H9 (cell line): ENCODE data around the gene PDE8A. TPM values are rescaled to one million over a fixed set of nuclear protein-coding genes. Genes with fewer than 3 reads are reported as not detected.

Source experiments
- DNase-seq: peaks from one replicate; pipeline ENCODE4 v3.0.0-alpha.2; 2017
- H2AFZ ChIP-seq: one replicate; pipeline ENCODE4 v1.6.1; 2013; ENCODE audit warnings: mild to moderate bottlenecking, low read length, control low read depth, moderate library complexity
- H2AK5ac ChIP-seq: 2 replicates; pipeline ENCODE4 v1.6.1; 2013; ENCODE audit warnings: low read length, control low read depth, mixed read lengths; ENCODE audit not compliant: insufficient read length
- H2BK120ac ChIP-seq: one replicate; pipeline ENCODE4 v1.6.1; 2013; ENCODE audit warnings: low read depth, mild to moderate bottlenecking, low read length, control low read depth, inconsistent platforms; ENCODE audit not compliant: poor library complexity, severe bottlenecking
- H2BK12ac ChIP-seq: 2 replicates; pipeline ENCODE4 v1.6.1; 2013; ENCODE audit warnings: low read length, control low read depth, mixed read lengths, low read depth; ENCODE audit not compliant: insufficient read length
- H2BK15ac ChIP-seq: 2 replicates; pipeline ENCODE4 v1.6.1; 2013; ENCODE audit warnings: low read depth, low read length, control low read depth
- H2BK20ac ChIP-seq: one replicate; pipeline ENCODE4 v1.6.1; 2013; ENCODE audit warnings: low read depth, mild to moderate bottlenecking, low read length, control low read depth, inconsistent platforms; ENCODE audit not compliant: poor library complexity, severe bottlenecking
- H2BK5ac ChIP-seq: 2 replicates; pipeline ENCODE4 v1.6.1; 2013; ENCODE audit warnings: low read length, control low read depth, mixed read lengths; ENCODE audit not compliant: insufficient read length
- H3K14ac ChIP-seq: 2 replicates; pipeline ENCODE4 v1.6.1; 2013; ENCODE audit warnings: low read length, control low read depth; ENCODE audit not compliant: insufficient read depth
- H3K18ac ChIP-seq: 2 replicates; pipeline ENCODE4 v1.6.1; 2013; ENCODE audit warnings: low read depth, mild to moderate bottlenecking, mixed read lengths, low read length, control low read depth; ENCODE audit not compliant: insufficient read length
- H3K23ac ChIP-seq: 2 replicates; pipeline ENCODE4 v1.6.1; 2013; ENCODE audit warnings: low read length, control low read depth, mixed read lengths, low read depth; ENCODE audit not compliant: insufficient read length
- H3K23me2 ChIP-seq: 2 replicates; pipeline ENCODE4 v1.6.1; 2013; ENCODE audit warnings: low read depth, mild to moderate bottlenecking, mixed read lengths, low read length, control low read depth; ENCODE audit not compliant: insufficient read length, poor library complexity, severe bottlenecking
- H3K27ac ChIP-seq: 2 replicates; pipeline ENCODE4 v1.5.1; 2013; ENCODE audit warnings: low read length, control low read depth, mixed read lengths, low read depth; ENCODE audit not compliant: insufficient read length
- H3K27me3 ChIP-seq: 2 replicates; pipeline ENCODE4 v1.6.1; 2013; ENCODE audit warnings: low read length, control low read depth, inconsistent platforms; ENCODE audit not compliant: insufficient read depth
- H3K4ac ChIP-seq: 2 replicates; pipeline ENCODE4 v1.6.1; 2013; ENCODE audit warnings: low read depth, mild to moderate bottlenecking, control low read depth, inconsistent platforms, low read length, moderate library complexity
- H3K4me1 ChIP-seq: 2 replicates; pipeline ENCODE4 v1.6.1; 2013; ENCODE audit warnings: low read length, control low read depth, inconsistent platforms; ENCODE audit not compliant: insufficient read depth
- H3K4me2 ChIP-seq: 2 replicates; pipeline ENCODE4 v1.6.1; 2013; ENCODE audit warnings: low read length, control low read depth, mixed read lengths; ENCODE audit not compliant: insufficient read length, insufficient read depth
- H3K56ac ChIP-seq: 2 replicates; pipeline ENCODE4 v1.6.1; 2013; ENCODE audit warnings: low read depth, mild to moderate bottlenecking, mixed read lengths, low read length, control low read depth; ENCODE audit not compliant: insufficient read length
- H3K79me1 ChIP-seq: 2 replicates; pipeline ENCODE4 v1.6.1; 2013; ENCODE audit warnings: low read depth, mild to moderate bottlenecking, moderate library complexity, low read length, control low read depth, inconsistent platforms; ENCODE audit not compliant: insufficient read depth, poor library complexity, severe bottlenecking
- H3K79me2 ChIP-seq: 2 replicates; pipeline ENCODE4 v1.6.1; 2013; ENCODE audit warnings: low read length, control low read depth, inconsistent platforms; ENCODE audit not compliant: insufficient read depth
- H3K9ac ChIP-seq: 2 replicates; pipeline ENCODE4 v1.6.1; 2013; ENCODE audit warnings: low read length, control low read depth, mixed read lengths; ENCODE audit not compliant: insufficient read length; ENCODE audit errors: extremely low read depth
- H3K9me3 ChIP-seq: one replicate; pipeline ENCODE4 v1.6.1; 2013; ENCODE audit warnings: low read depth, low read length, inconsistent platforms; ENCODE audit not compliant: control insufficient read depth
- H3T11ph ChIP-seq: one replicate; pipeline ENCODE4 v1.6.1; 2013; ENCODE audit warnings: mild to moderate bottlenecking, low read length, control low read depth, inconsistent platforms
- H4K20me1 ChIP-seq: one replicate; pipeline ENCODE4 v1.6.1; 2013; ENCODE audit not compliant: control insufficient read depth, insufficient read length, insufficient read depth
- H4K5ac ChIP-seq: 2 replicates; pipeline ENCODE4 v1.6.1; 2013; ENCODE audit warnings: low read depth, mild to moderate bottlenecking, mixed read lengths, low read length, control low read depth; ENCODE audit not compliant: insufficient read length
- H4K8ac ChIP-seq: replicated peaks from 2 replicates; pipeline ENCODE4 v1.6.1; 2013; ENCODE audit warnings: low read length, control low read depth, mixed read lengths, low read depth; ENCODE audit not compliant: insufficient read length
- H4K91ac ChIP-seq: 2 replicates; pipeline ENCODE4 v1.6.1; 2013; ENCODE audit warnings: low read depth, mild to moderate bottlenecking, moderate library complexity, mixed read lengths, low read length, control low read depth; ENCODE audit not compliant: insufficient read length
- H3K27ac Mint-ChIP-seq, 3 experiments: 2 replicates in 2 of 3; 3 replicates in 1 of 3; pipeline ENCODE4 v1.8.0; 2020 to 2021; ENCODE audit warnings: mixed read lengths in 3 of 3, mild to moderate bottlenecking in 1 of 3, moderate library complexity in 1 of 3
- H3K27me3 Mint-ChIP-seq: 2 replicates; pipeline ENCODE4 v1.8.0; 2021; ENCODE audit warnings: low read depth, mild to moderate bottlenecking, moderate library complexity, mixed read lengths
- H3K36me3 Mint-ChIP-seq, 3 experiments: 2 replicates in 2 of 3; 3 replicates in 1 of 3; pipeline ENCODE4 v1.8.0; 2020 to 2021; ENCODE audit warnings: low read depth in 3 of 3, mixed read lengths in 3 of 3; ENCODE audit not compliant: insufficient read depth in 1 of 3
- H3K4me1 Mint-ChIP-seq, 2 experiments: 2 replicates each; pipeline ENCODE4 v1.8.0; 2020; ENCODE audit warnings: mixed read lengths in 2 of 2
- H3K4me3 Mint-ChIP-seq, 2 experiments: 2 replicates in 1 of 2; 3 replicates in 1 of 2; pipeline ENCODE4 v1.8.0; 2020 to 2021; ENCODE audit warnings: mild to moderate bottlenecking in 2 of 2, mixed read lengths in 2 of 2, moderate library complexity in 1 of 2
- H3K9me3 Mint-ChIP-seq, 2 experiments: 2 replicates in 1 of 2; 3 replicates in 1 of 2; pipeline ENCODE4 v1.8.0; 2020; ENCODE audit warnings: mild to moderate bottlenecking in 2 of 2, mixed read lengths in 2 of 2, moderate library complexity in 1 of 2
- WGBS: extraction: QIAGEN DNeasy Blood & Tissue Kit; methylation state at CpG from one replicate; pipeline ENCODE4 v1.1.7; 2013; ENCODE audit warnings: missing lambda C conversion rate, low lambda C conversion rate, mixed read lengths; ENCODE audit not compliant: insufficient read length; ENCODE audit errors: extremely low coverage; 5-methylcytosine and 5-hydroxymethylcytosine counted together
- total RNA-seq: library from RNA; stranded (reverse); gene quantifications from 2 replicates; pipeline ENCODE4 v1.2.1, GENCODE V29; 2021
- TF ChIP-seq, protein P1 (sequence below): fragments of 200-600 bp; sonication (generic); conservative IDR thresholded peaks from 3 replicates; pipeline ENCODE4 v1.8.0; 2021; ENCODE audit warnings: antibody characterized with exemption, mild to moderate bottlenecking

The PDE8A gene
- total RNA-seq, 1 experiment from 2014 or later: 9.3 TPM

DNA sequence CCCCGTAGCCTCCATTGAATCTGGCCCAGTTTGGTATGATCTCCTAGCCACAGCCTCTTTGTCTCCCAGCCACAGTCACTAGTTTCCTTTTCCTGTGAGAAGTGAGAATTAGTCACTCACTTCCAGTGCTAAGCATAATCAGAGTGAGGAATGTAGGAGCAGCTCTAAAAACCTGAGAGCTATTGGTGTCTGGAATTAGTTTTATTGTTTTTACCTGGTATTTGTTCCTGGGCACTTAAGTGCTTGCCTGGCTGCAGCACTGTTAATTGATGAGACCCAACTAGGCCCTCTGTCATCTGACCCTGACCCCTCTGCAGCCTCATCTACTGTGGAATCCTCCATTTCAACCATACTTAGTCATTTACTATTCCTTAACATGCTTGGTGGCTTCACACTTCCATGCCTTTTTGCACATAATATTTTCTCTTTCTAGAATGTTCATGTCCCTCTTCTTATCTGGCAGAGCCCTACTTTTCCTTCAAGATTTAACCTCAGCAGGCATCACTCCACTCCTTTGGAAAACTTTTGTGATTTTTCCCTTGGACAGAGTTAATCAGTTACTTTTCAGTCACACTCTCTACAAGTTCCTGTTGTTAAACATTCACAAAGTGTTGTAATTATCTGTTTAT, 48.8 kb downstream of the PDE8A start:
- Histone ChIP-seq H3K9ac (no peak overlapping the region), H4K20me1 (no peaks in the 10 kb centered on the region), H3K27me3 (no peaks in the 10 kb centered on the region), H3K27ac (no peak overlapping the region), H3T11ph (no peak overlapping the region), H2BK120ac (no peak overlapping the region), H3K23ac (no peak overlapping the region), H3K56ac (no peak overlapping the region), H2AFZ (no peak overlapping the region), H3K4ac (no peak overlapping the region), H3K4me2 (no peak overlapping the region), H3K18ac (no peak overlapping the region), H3K23me2 (no peaks in the 10 kb centered on the region), H2BK15ac (no peak overlapping the region), H4K5ac (no peak overlapping the region), H2BK12ac (no peak overlapping the region), H2BK20ac (no peak overlapping the region), H3K79me1 (peaks cover 3% of the 10 kb centered on the region), H2AK5ac (no peak overlapping the region), H3K9me3 (no peaks in the 10 kb centered on the region), H4K91ac (no peak overlapping the region), H4K8ac (no peak overlapping the region), H2BK5ac (no peak overlapping the region), H3K4me1 (peaks cover 8% of the 10 kb centered on the region; the same call in 1 of the 2 replicates), H3K14ac (no peak overlapping the region), H3K79me2 (no peaks in the 10 kb centered on the region; the same call in 1 of the 2 replicates)
- Mint-ChIP-seq H3K4me1 (peaks cover 31 to 45% of the 10 kb centered on the region in 2 experiments), H3K9me3 (no peaks in the 10 kb centered on the region), H3K27ac (peak overlapping the region; percentile 2 to 21 (median 6); a peak in 2 of 7 replicates), H3K27me3 (0 out of 2 replicates have a peak, but pooled peaks cover 2% of the 10 kb centered on the region), H3K36me3 (no peaks in the 10 kb centered on the region), H3K4me3 (no peak overlapping the region)
- no peak for DNase-seq
- TF ChIP-seq, protein P1, sequence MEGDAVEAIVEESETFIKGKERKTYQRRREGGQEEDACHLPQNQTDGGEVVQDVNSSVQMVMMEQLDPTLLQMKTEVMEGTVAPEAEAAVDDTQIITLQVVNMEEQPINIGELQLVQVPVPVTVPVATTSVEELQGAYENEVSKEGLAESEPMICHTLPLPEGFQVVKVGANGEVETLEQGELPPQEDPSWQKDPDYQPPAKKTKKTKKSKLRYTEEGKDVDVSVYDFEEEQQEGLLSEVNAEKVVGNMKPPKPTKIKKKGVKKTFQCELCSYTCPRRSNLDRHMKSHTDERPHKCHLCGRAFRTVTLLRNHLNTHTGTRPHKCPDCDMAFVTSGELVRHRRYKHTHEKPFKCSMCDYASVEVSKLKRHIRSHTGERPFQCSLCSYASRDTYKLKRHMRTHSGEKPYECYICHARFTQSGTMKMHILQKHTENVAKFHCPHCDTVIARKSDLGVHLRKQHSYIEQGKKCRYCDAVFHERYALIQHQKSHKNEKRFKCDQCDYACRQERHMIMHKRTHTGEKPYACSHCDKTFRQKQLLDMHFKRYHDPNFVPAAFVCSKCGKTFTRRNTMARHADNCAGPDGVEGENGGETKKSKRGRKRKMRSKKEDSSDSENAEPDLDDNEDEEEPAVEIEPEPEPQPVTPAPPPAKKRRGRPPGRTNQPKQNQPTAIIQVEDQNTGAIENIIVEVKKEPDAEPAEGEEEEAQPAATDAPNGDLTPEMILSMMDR: no peak
- WGBS: no CpG with 5 or more reads among the region's 1 CpG
